B cell (primary cell): ENCODE results near the gene STRADB. TPM values are rescaled to one million over a fixed set of nuclear protein-coding genes. Genes with fewer than 3 reads are reported as not detected.

ENCODE experiments used
- ATAC-seq: fragments of 200-7000 bp; cut with Tn5 transposase; one replicate; pipeline ENCODE4 v1.10.0; 2021; ENCODE audit warnings: low read depth, mild to moderate bottlenecking, moderate number of reproducible peaks, moderate library complexity
- CTCF ChIA-PET: fragments of 350-600 bp; sonication (Branson Sonifier 250); formaldehyde crosslinking; loops from one replicate; lab custom pipeline; 2021; ENCODE audit warnings: antibody characterized with exemption, inconsistent platforms; lab: Charles Lee
- POLR2A ChIA-PET: fragments of 350-600 bp; sonication (Branson Sonifier 250); formaldehyde crosslinking; loops from one replicate; lab custom pipeline; 2021; ENCODE audit warnings: antibody characterized with exemption; lab: Charles Lee
- DNase-seq: peaks from one replicate; pipeline ENCODE4 v3.0.0; 2013
- H2AFZ ChIP-seq: 2 replicates; pipeline ENCODE4 v1.6.1; 2012; ENCODE audit warnings: mild to moderate bottlenecking, low read depth, low read length; ENCODE audit not compliant: insufficient read depth, poor library complexity, severe bottlenecking
- H3K27ac ChIP-seq, 2 donors: 1 replicate in 1 of 2; 2 replicates in 1 of 2; pipeline ENCODE4 v1.5.1; 2012 to 2013; ENCODE audit warnings: low read length in 2 of 2, mild to moderate bottlenecking in 2 of 2, moderate library complexity in 1 of 2
- H3K27me3 ChIP-seq, 4 experiments: fragments of 200-600 bp in 1 of 4; sonication (generic) in 1 of 4; replicated peaks in 1 of 4; 1 replicate in 2 of 4; 2 replicates in 2 of 4; pipeline versions ENCODE4 v1.6.1 to v1.7.0; 2013 to 2016; ENCODE audit warnings: low read length in 3 of 4, mild to moderate bottlenecking in 2 of 4, mixed read lengths in 1 of 4, moderate library complexity in 1 of 4; ENCODE audit not compliant: insufficient read depth in 4 of 4, control insufficient read depth in 3 of 4; ENCODE audit errors: control extremely low read depth in 1 of 4
- H3K36me3 ChIP-seq, 2 experiments: replicated peaks in 1 of 2; 1 replicate in 1 of 2; 2 replicates in 1 of 2; pipeline versions ENCODE4 v1.6.1 to v1.7.1; 2013; ENCODE audit warnings: low read length in 1 of 2; ENCODE audit not compliant: insufficient read depth in 2 of 2, control insufficient read depth in 1 of 2; ENCODE audit errors: control extremely low read depth in 1 of 2, extremely low read depth in 1 of 2
- H3K4me1 ChIP-seq, 2 donors: fragments of 200-600 bp in 1 of 2; sonication (generic) in 1 of 2; 1 replicate in 1 of 2; 2 replicates in 1 of 2; pipeline versions ENCODE4 v1.5.1 to v1.6.1; 2013 to 2017; ENCODE audit warnings: low read length in 2 of 2; ENCODE audit not compliant: control insufficient read depth in 2 of 2, insufficient read depth in 2 of 2
- H3K4me2 ChIP-seq: replicated peaks from 2 replicates; pipeline ENCODE3; 2012; ENCODE audit warnings: mild to moderate bottlenecking, low read depth, low read length; ENCODE audit not compliant: poor library complexity, severe bottlenecking
- H3K4me3 ChIP-seq, 5 experiments: fragments of 200-600 bp in 1 of 5; sonication (generic) in 1 of 5; 1 replicate in 3 of 5; 2 replicates in 2 of 5; pipeline versions ENCODE4 v1.5.1 to v1.7.0; 2011 to 2016; ENCODE audit warnings: low read length in 4 of 5, mild to moderate bottlenecking in 4 of 5, low read depth in 2 of 5, control low read depth in 1 of 5, moderate library complexity in 1 of 5; ENCODE audit not compliant: insufficient read depth in 1 of 5; ENCODE audit errors: control extremely low read depth in 1 of 5, extremely low read depth in 1 of 5
- H3K79me2 ChIP-seq: fragments of 200-600 bp; sonication (generic); one replicate; pipeline ENCODE4 v1.6.0; 2016; ENCODE audit warnings: low read length; ENCODE audit not compliant: control insufficient read depth, insufficient read depth
- H3K9ac ChIP-seq: fragments of 200-600 bp; sonication (generic); 2 replicates; pipeline ENCODE4 v1.6.1; 2017; ENCODE audit warnings: mild to moderate bottlenecking, low read length, moderate library complexity
- H3K9me3 ChIP-seq, 3 donors: one replicate each; pipeline versions ENCODE4 v1.6.1 to v1.7.1; 2013; ENCODE audit warnings: low read length in 2 of 3; ENCODE audit not compliant: control insufficient read depth in 2 of 3, insufficient read depth in 1 of 3; ENCODE audit errors: control extremely low read depth in 1 of 3
- H4K20me1 ChIP-seq: 2 replicates; pipeline ENCODE4 v1.6.0; 2012; ENCODE audit warnings: mild to moderate bottlenecking, low read length; ENCODE audit not compliant: insufficient read depth, control insufficient read depth, poor library complexity, severe bottlenecking
- H3K27ac Mint-ChIP-seq: one replicate; pipeline ENCODE4 v1.8.0; 2021; ENCODE audit warnings: mixed read lengths
- H3K27me3 Mint-ChIP-seq: one replicate; pipeline ENCODE4 v1.8.0; 2021; ENCODE audit warnings: mixed read lengths
- H3K4me1 Mint-ChIP-seq: one replicate; pipeline ENCODE4 v1.8.0; 2021; ENCODE audit warnings: mixed read lengths
- H3K4me3 Mint-ChIP-seq: one replicate; pipeline ENCODE4 v1.8.0; 2021; ENCODE audit warnings: mixed read lengths
- H3K9me3 Mint-ChIP-seq: one replicate; pipeline ENCODE4 v1.8.0; 2022; ENCODE audit warnings: mixed read lengths; ENCODE audit not compliant: insufficient read depth
- EZH2 ChIP-seq: IDR thresholded peaks from 2 replicates; pipeline ENCODE4 v1.6.1; 2012; ENCODE audit warnings: borderline replicate concordance, low read depth, mild to moderate bottlenecking, moderate library complexity, low read length; ENCODE audit not compliant: insufficient read depth, poor library complexity, severe bottlenecking
- WGBS: methylation state at CpG from one replicate; pipeline ENCODE4 v1.1.5; 2013; ENCODE audit warnings: missing lambda C conversion rate; ENCODE audit not compliant: insufficient coverage; 5-methylcytosine and 5-hydroxymethylcytosine counted together
- intact Hi-C: fragments of 100-400 bp; cut with micrococcal nuclease; formaldehyde crosslinking; loops from one replicate; pipeline ENCODE4 v1.10.0; 2022
- polyA plus RNA-seq: library from polyadenylated mRNA; depleted of rRNA; stranded (reverse); fragments of >200 nt; gene quantifications from 2 replicates; pipeline ENCODE4 v1.2.3, GENCODE V29; 2012
- total RNA-seq, 2 donors: library from RNA; stranded (reverse); fragments of 120-200 nt in 1 of 2; gene quantifications; 1 replicate in 1 of 2; 2 replicates in 1 of 2; pipeline versions ENCODE4 v1.2.3 to v1.2.4, GENCODE V29; 2013 to 2022
- TF ChIP-seq, protein P1 (sequence below): fragments of 200-600 bp; IDR thresholded peaks from one replicate; pipeline ENCODE4 v1.8.0; 2022; ENCODE audit warnings: antibody characterized with exemption, mild to moderate bottlenecking

Gene STRADB
- total and polyA plus RNA-seq, 2 donors (not counting 1 experiment from before 2014, with no cell fraction given) = 17.2 to 17.5 TPM

DNA sequence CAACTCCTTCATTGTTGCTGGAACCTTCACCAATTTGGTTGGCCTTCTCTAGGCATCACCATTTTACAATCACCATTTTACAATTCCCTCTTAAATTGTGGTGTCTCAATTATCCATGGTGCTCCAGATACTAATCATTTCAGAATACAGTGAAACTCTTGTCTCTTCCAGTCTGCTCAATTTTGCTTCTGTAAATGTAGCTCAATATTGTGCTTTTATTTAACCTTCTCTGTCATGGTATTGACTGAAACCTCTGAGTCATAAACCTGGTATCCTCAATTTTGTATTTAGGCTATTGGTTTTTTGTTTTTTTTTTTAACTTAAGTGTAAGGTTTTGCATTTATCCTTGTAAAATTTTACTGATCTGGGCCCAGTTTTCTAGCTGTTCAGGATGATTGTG lies 16.1 kb downstream of the STRADB start:
- Histone ChIP-seq H3K4me1 (no peaks in the 10 kb centered on the region), H3K27ac (no peak overlapping the region), H3K4me3 (no peak overlapping the region), H3K27me3 (no peaks in the 10 kb centered on the region), H3K9me3 (no peaks in the 10 kb centered on the region), H3K36me3 (peaks cover 12 to 53% of the 10 kb centered on the region in 2 experiments), H2AFZ (no peak overlapping the region), H3K9ac (no peak overlapping the region), H3K79me2 (no peaks in the 10 kb centered on the region), H3K4me2 (no peak overlapping the region), H4K20me1 (no peaks in the 10 kb centered on the region)
- ATAC-seq (no peak), DNase-seq (no peak)
- intact Hi-C loops = no loop called here
- CTCF ChIA-PET = no interaction called here
- H3K4me3 Mint-ChIP-seq = no peak overlapping the region
- no peaks in the 10 kb centered on the region for H3K27me3 Mint-ChIP-seq
- POLR2A ChIA-PET = no interaction called here
- no peak for TF ChIP-seq EZH2
- TF ChIP-seq, protein P1, sequence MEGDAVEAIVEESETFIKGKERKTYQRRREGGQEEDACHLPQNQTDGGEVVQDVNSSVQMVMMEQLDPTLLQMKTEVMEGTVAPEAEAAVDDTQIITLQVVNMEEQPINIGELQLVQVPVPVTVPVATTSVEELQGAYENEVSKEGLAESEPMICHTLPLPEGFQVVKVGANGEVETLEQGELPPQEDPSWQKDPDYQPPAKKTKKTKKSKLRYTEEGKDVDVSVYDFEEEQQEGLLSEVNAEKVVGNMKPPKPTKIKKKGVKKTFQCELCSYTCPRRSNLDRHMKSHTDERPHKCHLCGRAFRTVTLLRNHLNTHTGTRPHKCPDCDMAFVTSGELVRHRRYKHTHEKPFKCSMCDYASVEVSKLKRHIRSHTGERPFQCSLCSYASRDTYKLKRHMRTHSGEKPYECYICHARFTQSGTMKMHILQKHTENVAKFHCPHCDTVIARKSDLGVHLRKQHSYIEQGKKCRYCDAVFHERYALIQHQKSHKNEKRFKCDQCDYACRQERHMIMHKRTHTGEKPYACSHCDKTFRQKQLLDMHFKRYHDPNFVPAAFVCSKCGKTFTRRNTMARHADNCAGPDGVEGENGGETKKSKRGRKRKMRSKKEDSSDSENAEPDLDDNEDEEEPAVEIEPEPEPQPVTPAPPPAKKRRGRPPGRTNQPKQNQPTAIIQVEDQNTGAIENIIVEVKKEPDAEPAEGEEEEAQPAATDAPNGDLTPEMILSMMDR = no peak
- H3K9me3 Mint-ChIP-seq = no peaks in the 10 kb centered on the region
- no peak overlapping the region for H3K27ac Mint-ChIP-seq
- H3K4me1 Mint-ChIP-seq = no peaks in the 10 kb centered on the region

DNA sequence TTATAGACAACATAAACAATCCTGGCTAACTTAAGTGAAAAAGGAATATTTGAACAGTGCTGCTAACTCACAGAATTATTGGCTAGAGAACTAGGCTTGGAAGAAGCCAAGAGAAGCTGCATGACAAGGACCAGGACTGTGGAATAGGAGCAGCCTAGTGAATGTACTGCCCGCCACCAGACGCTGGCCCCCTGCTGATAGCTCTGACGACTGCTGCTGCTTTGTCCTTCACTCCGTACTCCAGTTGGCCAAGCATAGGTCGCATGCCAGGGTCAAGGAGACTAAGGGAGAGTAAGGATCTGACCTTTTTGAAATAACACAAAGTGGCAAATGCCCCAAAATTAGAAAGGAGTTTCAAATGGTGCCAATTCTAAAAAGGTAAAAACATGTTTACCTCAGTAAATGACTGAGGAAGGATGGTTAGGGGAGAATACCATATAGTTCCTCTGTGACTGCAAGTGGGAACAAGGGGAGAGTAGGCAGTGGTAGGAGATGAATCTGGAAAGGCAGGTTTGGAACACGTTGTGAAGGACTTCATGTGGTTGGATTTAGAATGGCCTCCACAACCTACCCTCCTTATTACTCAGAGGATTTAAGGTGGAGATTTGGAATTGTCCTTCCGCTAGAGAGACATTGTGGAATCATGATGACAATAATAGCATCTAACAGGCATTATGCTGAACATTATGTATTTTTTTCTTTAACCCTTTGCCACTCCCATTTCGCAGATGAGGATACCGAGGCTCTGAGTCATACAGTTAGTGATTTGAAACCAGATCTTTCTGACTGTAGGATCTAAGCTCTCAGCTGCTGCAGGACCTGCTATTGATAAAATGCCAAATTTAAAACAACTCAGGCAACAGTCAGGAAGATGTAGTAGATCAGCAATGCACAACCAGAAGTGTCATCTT lies 19.5 kb downstream of the STRADB start:
- no peaks in the 10 kb centered on the region for H3K79me2 ChIP-seq
- 97% methylated on average over 7 of the region's 9 CpGs for WGBS
- H3K4me3 ChIP-seq = no peak overlapping the region
- no peaks in the 10 kb centered on the region for H3K9me3 Mint-ChIP-seq
- H3K27me3 Mint-ChIP-seq = no peaks in the 10 kb centered on the region
- H3K27ac ChIP-seq = no peak overlapping the region
- H3K27me3 ChIP-seq = no peaks in the 10 kb centered on the region
- H3K4me1 Mint-ChIP-seq = no peaks in the 10 kb centered on the region
- ATAC-seq (no peak), DNase-seq (no peak)
- no peaks in the 10 kb centered on the region for H3K9me3 ChIP-seq
- no peaks in the 10 kb centered on the region for H3K4me1 ChIP-seq
- no peak overlapping the region for H2AFZ ChIP-seq
- POLR2A ChIA-PET = no interaction called here
- no peak overlapping the region for H3K9ac ChIP-seq
- intact Hi-C loops = no loop called here
- CTCF ChIA-PET = no interaction called here
- TF ChIP-seq EZH2 = no peak
- TF ChIP-seq, protein P1 = no peak
- H3K4me2 ChIP-seq = no peak overlapping the region
- no peak overlapping the region for H3K27ac Mint-ChIP-seq
- peaks cover 12 to 57% of the 10 kb centered on the region in 2 experiments for H3K36me3 ChIP-seq
- no peaks in the 10 kb centered on the region for H4K20me1 ChIP-seq
- H3K4me3 Mint-ChIP-seq = no peak overlapping the region
